ENCODE results near the gene ANKRD33B. TPM values are rescaled to one million over a fixed set of nuclear protein-coding genes. Genes with fewer than 3 reads are reported as not detected.

The ANKRD33B gene
- polyA plus RNA-seq, 3 donors, result 0.05 TPM; not detected in 2

GRCh38 chr5:10612251-10612650, 48.4 kb downstream of the ANKRD33B start:
- TF ChIP-seq CTCF (IDR thresholded peaks at IDR 0.05), result no peak
- H3K9me3 ChIP-seq (replicated peaks in 1 of 2; ENCODE audit: control insufficient read depth in 1 of 2, insufficient read depth in 1 of 2, low read length in 2 of 2), result no peaks in the 10 kb centered on the region
- H3K4me3 ChIP-seq (replicated peaks in 1 of 3; ENCODE audit: low read depth in 2 of 3, low read length in 3 of 3), result no peak overlapping the region
- no peak overlapping the region for H3K27ac ChIP-seq (ENCODE audit: low read depth in 1 of 2, low read length in 2 of 2)
- no peak overlapping the region for H3K9ac ChIP-seq (ENCODE audit: insufficient read depth, low read length, poor library complexity, severe bottlenecking)
- Mint-ChIP-seq H3K4me1 (peaks cover 16% of the 10 kb centered on the region), H3K9me3 (peaks cover 0 to 4% (median 0%) of the 10 kb centered on the region in 7 donors), H3K27ac (no peak overlapping the region), H3K36me3 (peaks cover 0 to 4% of the 10 kb centered on the region in 2 donors), H3K4me3 (no peak overlapping the region), H3K27me3 (ENCODE audit: low read depth in 3 of 3) (peaks cover 0 to 2% (median 2%) of the 10 kb centered on the region in 3 donors)
- H3K4me1 ChIP-seq (ENCODE audit: control insufficient read depth in 1 of 2, insufficient read depth in 2 of 2, low read length in 2 of 2), result peaks cover 17% of the 10 kb centered on the region in 2 donors
- peaks cover 10% of the 10 kb centered on the region for H3K79me2 ChIP-seq (ENCODE audit: insufficient read depth, low read length)
- no peak for DNase-seq
- H3K27me3 ChIP-seq (ENCODE audit: control insufficient read depth in 2 of 2, insufficient read depth in 2 of 2, low read length in 2 of 2), result no peaks in the 10 kb centered on the region
- H2AFZ ChIP-seq (ENCODE audit: insufficient read depth, low read depth, low read length, poor library complexity, severe bottlenecking), result no peak overlapping the region
- no peaks in the 10 kb centered on the region for H4K20me1 ChIP-seq (ENCODE audit: insufficient read depth, low read length)
- intact Hi-C loops (cut with micrococcal nuclease), result no loop called here
- H3K36me3 ChIP-seq (replicated peaks in 1 of 2; ENCODE audit: control insufficient read depth in 1 of 2, insufficient read depth in 2 of 2, low read length in 2 of 2), result no peaks in the 10 kb centered on the region
- 80% methylated on average over 4 of the region's 5 CpGs for WGBS (ENCODE audit: insufficient coverage)
- no peak overlapping the region for H3K4me2 ChIP-seq (replicated peaks; ENCODE audit: extremely low read depth, low read length, poor library complexity, severe bottlenecking)

DNA sequence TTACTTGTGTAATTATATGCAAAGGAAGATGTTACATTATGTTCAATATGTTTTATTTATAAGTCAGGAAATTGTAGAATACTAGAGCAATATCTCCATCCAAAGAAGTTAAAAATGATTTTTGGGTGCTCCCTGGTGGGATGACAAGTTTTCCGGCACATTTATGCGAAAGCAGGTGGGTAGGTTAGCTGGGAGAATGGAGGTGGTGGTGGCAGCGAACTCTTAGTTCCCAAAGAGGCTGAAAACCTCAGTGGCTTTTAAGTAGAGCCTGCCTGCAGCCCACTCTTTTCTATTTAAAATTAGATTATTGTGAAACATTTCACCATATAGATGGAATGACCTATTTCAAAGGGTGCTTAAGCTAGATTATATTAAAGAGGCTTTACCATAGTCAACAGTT, 51.8 kb downstream of the ANKRD33B start:
- Histone ChIP-seq H3K4me1 (ENCODE audit: control insufficient read depth in 1 of 2, insufficient read depth in 2 of 2, low read length in 2 of 2) (no peaks in the 10 kb centered on the region), H3K9me3 (replicated peaks in 1 of 2; ENCODE audit: control insufficient read depth in 1 of 2, insufficient read depth in 1 of 2, low read length in 2 of 2) (no peaks in the 10 kb centered on the region), H3K4me2 (replicated peaks; ENCODE audit: extremely low read depth, low read length, poor library complexity, severe bottlenecking) (no peak overlapping the region), H3K27me3 (ENCODE audit: control insufficient read depth in 2 of 2, insufficient read depth in 2 of 2, low read length in 2 of 2) (no peaks in the 10 kb centered on the region), H3K4me3 (replicated peaks in 1 of 3; ENCODE audit: low read depth in 2 of 3, low read length in 3 of 3) (no peak overlapping the region), H4K20me1 (ENCODE audit: insufficient read depth, low read length) (no peaks in the 10 kb centered on the region), H2AFZ (ENCODE audit: insufficient read depth, low read depth, low read length, poor library complexity, severe bottlenecking) (no peak overlapping the region), H3K36me3 (replicated peaks in 1 of 2; ENCODE audit: control insufficient read depth in 1 of 2, insufficient read depth in 2 of 2, low read length in 2 of 2) (no peaks in the 10 kb centered on the region), H3K79me2 (ENCODE audit: insufficient read depth, low read length) (peaks cover 4% of the 10 kb centered on the region), H3K27ac (ENCODE audit: low read depth in 1 of 2, low read length in 2 of 2) (no peak overlapping the region), H3K9ac (ENCODE audit: insufficient read depth, low read length, poor library complexity, severe bottlenecking) (no peak overlapping the region)
- Mint-ChIP-seq H3K27ac (no peak overlapping the region), H3K4me3 (no peak overlapping the region), H3K4me1 (no peaks in the 10 kb centered on the region), H3K9me3 (peaks cover 0 to 4% (median 0%) of the 10 kb centered on the region in 7 donors), H3K36me3 (peaks cover 0 to 4% of the 10 kb centered on the region in 2 donors), H3K27me3 (ENCODE audit: low read depth in 3 of 3) (peaks cover 0 to 3% (median 2%) of the 10 kb centered on the region in 3 donors)
- DNase-seq, result no peak
- TF ChIP-seq CTCF (IDR thresholded peaks at IDR 0.05), result no peak
- 100% methylated on average over 3 of the region's 3 CpGs for WGBS (ENCODE audit: insufficient coverage)
- intact Hi-C loops (cut with micrococcal nuclease), result no loop called here

All from CD14-positive monocyte (primary cell).